Esophagus (tissue), 2 donors: ENCODE measurements around the gene GNAS. TPM values are rescaled to one million over a fixed set of nuclear protein-coding genes. Genes with fewer than 3 reads are reported as not detected.

Experiments used
- H3K27ac ChIP-seq, 2 donors: one replicate each; pipeline ENCODE4 v1.5.1; 2013; ENCODE audit warnings: low read depth in 2 of 2, mild to moderate bottlenecking in 2 of 2, inconsistent platforms in 1 of 2, low read length in 1 of 2, moderate library complexity in 1 of 2
- H3K27me3 ChIP-seq, 2 donors: one replicate each; pipeline ENCODE4 v1.6.1; 2013; ENCODE audit warnings: low read length in 2 of 2, control low read depth in 1 of 2, mild to moderate bottlenecking in 1 of 2; ENCODE audit not compliant: insufficient read depth in 2 of 2, control insufficient read depth in 1 of 2
- H3K36me3 ChIP-seq, 2 donors: one replicate each; pipeline ENCODE4 v1.6.1; 2013; ENCODE audit warnings: low read length in 1 of 2; ENCODE audit not compliant: control insufficient read depth in 2 of 2, insufficient read depth in 2 of 2
- H3K4me1 ChIP-seq, 2 donors: one replicate each; pipeline ENCODE4 v1.6.1; 2013; ENCODE audit warnings: low read length in 1 of 2; ENCODE audit not compliant: control insufficient read depth in 2 of 2, insufficient read depth in 2 of 2
- H3K4me3 ChIP-seq, 2 donors: one replicate each; pipeline ENCODE4 v1.5.1; 2013; ENCODE audit warnings: low read length in 2 of 2, mild to moderate bottlenecking in 2 of 2, low read depth in 1 of 2, moderate library complexity in 1 of 2
- H3K9me3 ChIP-seq, 2 donors: one replicate each; pipeline ENCODE4 v1.6.1; 2013; ENCODE audit warnings: mild to moderate bottlenecking in 2 of 2, low read depth in 1 of 2, low read length in 1 of 2, moderate library complexity in 1 of 2; ENCODE audit not compliant: control insufficient read depth in 2 of 2, insufficient read depth in 1 of 2
- WGBS, 2 donors: extraction: QIAGEN DNeasy Blood & Tissue Kit; methylation state at CpG; one replicate each; pipeline ENCODE4 v1.1.7; 2013; 5-methylcytosine and 5-hydroxymethylcytosine counted together
- polyA plus RNA-seq, 2 donors: library from polyadenylated mRNA; stranded (reverse); fragments of 200-250 nt; gene quantifications; one replicate each; pipeline ENCODE4 v1.2.3, GENCODE V29; 2013
- donor health status: healthy with polysubstance abuse.
- donor health status: Bipolar disorder and iron deficiency.

GNAS gene
- polyA plus RNA-seq, 2 donors = 590 to 1,519 TPM

DNA sequence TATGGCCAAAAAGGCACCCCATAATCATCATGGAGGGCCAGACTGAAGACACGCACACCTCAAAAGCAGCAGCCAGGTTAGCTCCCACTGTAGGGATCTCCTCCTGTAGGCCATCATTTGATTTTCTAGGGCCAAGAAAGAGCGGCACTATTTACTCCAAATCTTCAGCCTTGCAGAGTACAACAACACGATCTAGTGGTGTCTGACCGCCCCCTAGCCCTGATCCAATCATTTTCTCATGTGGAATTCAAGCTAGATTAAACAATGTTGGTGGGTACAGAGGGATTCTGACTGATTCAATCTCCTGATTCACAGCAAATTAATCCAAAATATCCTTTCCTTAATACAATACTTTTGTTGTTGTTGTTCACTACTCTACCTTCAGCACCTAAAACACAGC, 14.3 kb upstream of the GNAS start:
- 70 to 74% methylated on average over 4 of the region's 4 CpGs for WGBS, 2 donors
- H3K4me3 ChIP-seq = no peak overlapping the region

GRCh38 chr20:58839474-58839874, 13.0 kb upstream of the GNAS start:
- Histone ChIP-seq H3K4me3 (no peak overlapping the region), H3K27me3 (no peaks in the 10 kb centered on the region)

More for the DNA sequence above, 14.3 kb upstream of the GNAS start:
- H3K4me1 ChIP-seq = peaks cover 0 to 4% of the 10 kb centered on the region in 2 donors
- H3K27ac ChIP-seq = no peak overlapping the region
- no peaks in the 10 kb centered on the region for H3K27me3 ChIP-seq
- H3K36me3 ChIP-seq = no peaks in the 10 kb centered on the region
- H3K9me3 ChIP-seq = no peaks in the 10 kb centered on the region

DNA sequence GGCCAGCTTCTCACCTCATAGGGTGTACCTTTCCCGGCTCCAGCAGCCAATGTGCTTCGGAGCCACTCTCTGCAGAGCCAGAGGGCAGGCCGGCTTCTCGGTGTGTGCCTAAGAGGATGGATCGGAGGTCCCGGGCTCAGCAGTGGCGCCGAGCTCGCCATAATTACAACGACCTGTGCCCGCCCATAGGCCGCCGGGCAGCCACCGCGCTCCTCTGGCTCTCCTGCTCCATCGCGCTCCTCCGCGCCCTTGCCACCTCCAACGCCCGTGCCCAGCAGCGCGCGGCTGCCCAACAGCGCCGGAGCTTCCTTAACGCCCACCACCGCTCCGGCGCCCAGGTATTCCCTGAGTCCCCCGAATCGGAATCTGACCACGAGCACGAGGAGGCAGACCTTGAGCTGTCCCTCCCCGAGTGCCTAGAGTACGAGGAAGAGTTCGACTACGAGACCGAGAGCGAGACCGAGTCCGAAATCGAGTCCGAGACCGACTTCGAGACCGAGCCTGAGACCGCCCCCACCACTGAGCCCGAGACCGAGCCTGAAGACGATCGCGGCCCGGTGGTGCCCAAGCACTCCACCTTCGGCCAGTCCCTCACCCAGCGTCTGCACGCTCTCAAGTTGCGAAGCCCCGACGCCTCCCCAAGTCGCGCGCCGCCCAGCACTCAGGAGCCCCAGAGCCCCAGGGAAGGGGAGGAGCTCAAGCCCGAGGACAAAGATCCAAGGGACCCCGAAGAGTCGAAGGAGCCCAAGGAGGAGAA, 12.3 kb upstream of the GNAS start:
- H3K27me3 ChIP-seq = no peaks in the 10 kb centered on the region
- H3K4me1 ChIP-seq = peaks cover 0 to 4% of the 10 kb centered on the region in 2 donors
- H3K4me3 ChIP-seq = no peak overlapping the region
- no peak overlapping the region for H3K27ac ChIP-seq
- H3K9me3 ChIP-seq = no peaks in the 10 kb centered on the region
- 56 to 58% methylated on average over 67 of the region's 67 CpGs for WGBS, 2 donors
- no peaks in the 10 kb centered on the region for H3K36me3 ChIP-seq

More at GRCh38 chr20:58839474-58839874, 13.0 kb upstream of the GNAS start:
- peaks cover 0 to 4% of the 10 kb centered on the region in 2 donors for H3K4me1 ChIP-seq
- WGBS, 2 donors = 39 to 55% methylated on average over 27 of the region's 27 CpGs
- H3K36me3 ChIP-seq = no peaks in the 10 kb centered on the region
- no peak overlapping the region for H3K27ac ChIP-seq
- H3K9me3 ChIP-seq = no peaks in the 10 kb centered on the region

DNA sequence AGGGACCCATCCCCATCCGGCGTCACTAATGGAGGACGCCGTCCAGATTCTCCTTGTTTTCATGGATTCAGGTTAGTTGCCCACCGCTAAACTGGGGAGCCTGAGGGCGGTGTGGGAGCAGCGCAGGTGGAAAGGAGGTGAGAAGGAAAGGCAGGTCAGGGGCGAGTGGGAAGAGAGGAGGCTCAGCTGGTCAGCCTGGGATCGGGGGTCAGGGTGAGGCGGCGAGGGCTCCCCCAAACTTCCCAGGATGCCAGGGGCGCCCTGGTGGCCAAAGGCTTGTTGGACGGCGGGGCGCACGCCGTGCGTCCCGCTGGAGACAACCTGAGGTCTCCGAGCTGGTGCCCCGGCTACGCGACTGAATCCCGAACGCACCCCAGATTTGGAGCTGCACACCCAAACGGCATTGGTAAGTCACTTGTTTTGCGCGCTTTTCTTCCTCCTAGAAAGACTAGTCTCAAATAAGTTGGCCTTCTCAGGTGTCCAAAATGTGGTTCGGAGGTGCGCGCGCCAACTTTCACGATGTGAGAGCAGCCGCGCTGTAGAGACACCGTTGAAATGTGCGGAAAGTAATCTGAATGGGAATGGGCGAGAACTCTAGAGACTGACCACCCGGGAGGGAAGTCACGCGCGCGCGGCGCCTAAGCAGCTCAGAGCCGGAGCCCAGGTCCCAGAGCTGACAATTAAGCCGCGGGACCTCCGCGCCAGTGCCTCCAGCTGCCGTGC, 11.5 kb upstream of the GNAS start:
- Histone ChIP-seq H3K27me3 (no peaks in the 10 kb centered on the region), H3K4me1 (peaks cover 0 to 4% of the 10 kb centered on the region in 2 donors), H3K4me3 (no peak overlapping the region), H3K36me3 (no peaks in the 10 kb centered on the region), H3K9me3 (no peaks in the 10 kb centered on the region), H3K27ac (no peak overlapping the region)
- 52 to 54% methylated on average over 51 of the region's 51 CpGs for WGBS, 2 donors

DNA sequence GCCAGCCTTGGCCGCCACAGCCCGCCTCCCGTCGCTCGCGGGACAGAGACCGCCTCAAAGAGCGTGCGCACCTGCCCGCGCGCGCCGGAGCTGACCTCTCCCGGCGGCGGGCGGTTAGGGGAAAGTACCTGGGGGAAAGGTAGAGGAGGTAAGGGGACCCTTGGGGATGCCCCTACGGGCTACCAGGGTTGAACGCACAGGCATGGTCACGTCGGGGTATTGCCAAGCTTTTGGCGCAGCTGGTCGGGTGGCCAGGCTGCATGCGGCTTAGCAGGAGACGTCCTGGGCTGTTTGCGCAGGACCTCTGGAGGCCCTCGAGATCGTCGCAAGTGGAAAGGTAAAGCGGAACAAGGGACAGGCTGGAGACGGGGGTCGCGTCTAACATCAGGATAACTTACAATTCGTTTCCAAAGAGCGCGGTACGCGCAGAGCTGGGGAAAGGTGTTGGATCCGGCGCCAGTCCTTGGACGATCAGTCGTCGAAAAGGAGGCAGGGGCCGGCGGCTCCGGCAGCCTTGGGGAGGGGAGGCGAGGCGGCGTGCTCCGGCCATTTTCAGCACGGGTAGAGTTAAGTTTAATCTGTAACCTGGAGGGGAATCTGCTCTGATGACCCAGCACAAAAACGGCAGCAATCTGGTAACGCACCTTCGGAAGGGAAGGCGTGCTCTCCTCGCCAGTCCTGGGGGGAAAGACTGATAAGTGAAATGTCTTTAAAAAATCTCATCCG, 10.8 kb upstream of the GNAS start:
- Histone ChIP-seq H3K4me1 (peaks cover 0 to 4% of the 10 kb centered on the region in 2 donors), H3K4me3 (no peak overlapping the region), H3K27ac (no peak overlapping the region), H3K36me3 (no peaks in the 10 kb centered on the region), H3K27me3 (no peaks in the 10 kb centered on the region), H3K9me3 (no peaks in the 10 kb centered on the region)
- WGBS, 2 donors = 51 to 55% methylated on average over 52 to 58 of the region's 58 CpGs

GRCh38 chr20:58842276-58842675, 10.2 kb upstream of the GNAS start:
- Histone ChIP-seq H3K4me1 (peaks cover 0 to 4% of the 10 kb centered on the region in 2 donors), H3K4me3 (no peak overlapping the region), H3K9me3 (no peaks in the 10 kb centered on the region), H3K36me3 (no peaks in the 10 kb centered on the region), H3K27ac (no peak overlapping the region), H3K27me3 (no peaks in the 10 kb centered on the region)
- WGBS, 2 donors = 57 to 59% methylated on average over 20 of the region's 20 CpGs

- Histone ChIP-seq H3K4me1 (peaks cover 0 to 4% of the 10 kb centered on the region in 2 donors), H3K9me3 (no peaks in the 10 kb centered on the region), H3K4me3 (no peak overlapping the region), H3K36me3 (no peaks in the 10 kb centered on the region), H3K27me3 (no peaks in the 10 kb centered on the region), H3K27ac (no peak overlapping the region)
- 52 to 67% methylated on average over 6 of the region's 6 CpGs for WGBS, 2 donors
Observed at GRCh38 chr20:58843128-58843556, 9.4 kb upstream of the GNAS start.

- H3K4me1 ChIP-seq = no peaks in the 10 kb centered on the region
- no peaks in the 10 kb centered on the region for H3K9me3 ChIP-seq
- no peak overlapping the region for H3K4me3 ChIP-seq
- H3K27ac ChIP-seq = no peak overlapping the region
- no peaks in the 10 kb centered on the region for H3K27me3 ChIP-seq
- no peaks in the 10 kb centered on the region for H3K36me3 ChIP-seq
- 74 to 77% methylated on average over 3 of the region's 3 CpGs for WGBS, 2 donors
Observed at GRCh38 chr20:58845706-58846105, 6.8 kb upstream of the GNAS start.

- WGBS, 2 donors = 54 to 66% methylated on average over 2 of the region's 2 CpGs
- H3K4me3 ChIP-seq = no peak overlapping the region
- H3K36me3 ChIP-seq = no peaks in the 10 kb centered on the region
- no peaks in the 10 kb centered on the region for H3K9me3 ChIP-seq
- H3K4me1 ChIP-seq = peaks cover 0 to 9% of the 10 kb centered on the region in 2 donors
- H3K27me3 ChIP-seq = peaks cover 0 to 3% of the 10 kb centered on the region in 2 donors
- no peak overlapping the region for H3K27ac ChIP-seq
Observed at GRCh38 chr20:58847463-58847862, 5.1 kb upstream of the GNAS start.
